Panc1 (cell line): ENCODE data around the gene B3GALNT1.

Experiments used
- POLR2AphosphoS5 ChIP-seq: IDR thresholded peaks from 2 replicates; pipeline ENCODE4 v1.6.1; 2012; ENCODE audit warnings: mild to moderate bottlenecking, low read depth, low read length, moderate library complexity
- TF ChIP-seq, protein P1 (sequence below): fragments of 450-650 bp; IDR thresholded peaks from 2 replicates; pipeline ENCODE4 v1.5.1; 2017; ENCODE audit warnings: mild to moderate bottlenecking
- TF ChIP-seq, protein P2 (sequence below), 2 experiments: IDR thresholded peaks; 2 replicates each; pipeline ENCODE4 v1.6.1; 2011 to 2012; ENCODE audit warnings: low read depth in 2 of 2, control low read depth in 1 of 2, low read length in 1 of 2, mild to moderate bottlenecking in 1 of 2, moderate library complexity in 1 of 2; ENCODE audit not compliant: insufficient read depth in 1 of 2

DNA sequence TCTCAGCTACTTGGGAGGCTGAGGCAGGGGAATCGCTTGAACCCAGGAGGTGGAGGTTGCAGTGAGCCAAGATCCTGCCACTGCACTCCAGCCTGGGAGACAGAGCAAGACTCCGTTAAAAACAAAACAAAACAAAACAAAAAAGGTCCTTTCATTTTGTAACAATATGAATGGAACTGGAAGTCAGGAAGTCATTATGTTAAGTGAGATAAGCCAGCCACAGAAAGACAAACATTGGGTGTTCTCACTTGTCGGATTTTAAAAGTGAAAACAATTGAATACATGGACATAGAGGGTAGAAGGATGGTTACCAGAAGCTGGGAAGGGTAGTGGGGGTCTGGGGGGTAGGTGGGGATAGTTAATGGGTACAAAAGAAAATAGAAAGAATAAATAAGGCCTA, 12.5 kb upstream of the B3GALNT1 start:
- TF ChIP-seq, protein P1, sequence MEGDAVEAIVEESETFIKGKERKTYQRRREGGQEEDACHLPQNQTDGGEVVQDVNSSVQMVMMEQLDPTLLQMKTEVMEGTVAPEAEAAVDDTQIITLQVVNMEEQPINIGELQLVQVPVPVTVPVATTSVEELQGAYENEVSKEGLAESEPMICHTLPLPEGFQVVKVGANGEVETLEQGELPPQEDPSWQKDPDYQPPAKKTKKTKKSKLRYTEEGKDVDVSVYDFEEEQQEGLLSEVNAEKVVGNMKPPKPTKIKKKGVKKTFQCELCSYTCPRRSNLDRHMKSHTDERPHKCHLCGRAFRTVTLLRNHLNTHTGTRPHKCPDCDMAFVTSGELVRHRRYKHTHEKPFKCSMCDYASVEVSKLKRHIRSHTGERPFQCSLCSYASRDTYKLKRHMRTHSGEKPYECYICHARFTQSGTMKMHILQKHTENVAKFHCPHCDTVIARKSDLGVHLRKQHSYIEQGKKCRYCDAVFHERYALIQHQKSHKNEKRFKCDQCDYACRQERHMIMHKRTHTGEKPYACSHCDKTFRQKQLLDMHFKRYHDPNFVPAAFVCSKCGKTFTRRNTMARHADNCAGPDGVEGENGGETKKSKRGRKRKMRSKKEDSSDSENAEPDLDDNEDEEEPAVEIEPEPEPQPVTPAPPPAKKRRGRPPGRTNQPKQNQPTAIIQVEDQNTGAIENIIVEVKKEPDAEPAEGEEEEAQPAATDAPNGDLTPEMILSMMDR: no peak
- TF ChIP-seq, protein P2, sequence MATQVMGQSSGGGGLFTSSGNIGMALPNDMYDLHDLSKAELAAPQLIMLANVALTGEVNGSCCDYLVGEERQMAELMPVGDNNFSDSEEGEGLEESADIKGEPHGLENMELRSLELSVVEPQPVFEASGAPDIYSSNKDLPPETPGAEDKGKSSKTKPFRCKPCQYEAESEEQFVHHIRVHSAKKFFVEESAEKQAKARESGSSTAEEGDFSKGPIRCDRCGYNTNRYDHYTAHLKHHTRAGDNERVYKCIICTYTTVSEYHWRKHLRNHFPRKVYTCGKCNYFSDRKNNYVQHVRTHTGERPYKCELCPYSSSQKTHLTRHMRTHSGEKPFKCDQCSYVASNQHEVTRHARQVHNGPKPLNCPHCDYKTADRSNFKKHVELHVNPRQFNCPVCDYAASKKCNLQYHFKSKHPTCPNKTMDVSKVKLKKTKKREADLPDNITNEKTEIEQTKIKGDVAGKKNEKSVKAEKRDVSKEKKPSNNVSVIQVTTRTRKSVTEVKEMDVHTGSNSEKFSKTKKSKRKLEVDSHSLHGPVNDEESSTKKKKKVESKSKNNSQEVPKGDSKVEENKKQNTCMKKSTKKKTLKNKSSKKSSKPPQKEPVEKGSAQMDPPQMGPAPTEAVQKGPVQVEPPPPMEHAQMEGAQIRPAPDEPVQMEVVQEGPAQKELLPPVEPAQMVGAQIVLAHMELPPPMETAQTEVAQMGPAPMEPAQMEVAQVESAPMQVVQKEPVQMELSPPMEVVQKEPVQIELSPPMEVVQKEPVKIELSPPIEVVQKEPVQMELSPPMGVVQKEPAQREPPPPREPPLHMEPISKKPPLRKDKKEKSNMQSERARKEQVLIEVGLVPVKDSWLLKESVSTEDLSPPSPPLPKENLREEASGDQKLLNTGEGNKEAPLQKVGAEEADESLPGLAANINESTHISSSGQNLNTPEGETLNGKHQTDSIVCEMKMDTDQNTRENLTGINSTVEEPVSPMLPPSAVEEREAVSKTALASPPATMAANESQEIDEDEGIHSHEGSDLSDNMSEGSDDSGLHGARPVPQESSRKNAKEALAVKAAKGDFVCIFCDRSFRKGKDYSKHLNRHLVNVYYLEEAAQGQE (IDR thresholded peaks at IDR 0.05; ENCODE audit: insufficient read depth in 1 of 2, low read depth in 2 of 2, low read length in 1 of 2): no peak
- TF ChIP-seq POLR2AphosphoS5: no peak
